HG02571 (cell line): Measurements from ENCODE around the gene DGKG.
A peak's percentile ranks its signal among the peaks of the same experiment; 100 is the strongest.

Experiments
- ATAC-seq: cut with Tn5 transposase; IDR thresholded peaks from one replicate; pipeline ENCODE4 v1.9.1; 2021; ENCODE audit warnings: mild to moderate bottlenecking, moderate library complexity; ENCODE audit not compliant: unreplicated experiment

Gene DGKG

DNA sequence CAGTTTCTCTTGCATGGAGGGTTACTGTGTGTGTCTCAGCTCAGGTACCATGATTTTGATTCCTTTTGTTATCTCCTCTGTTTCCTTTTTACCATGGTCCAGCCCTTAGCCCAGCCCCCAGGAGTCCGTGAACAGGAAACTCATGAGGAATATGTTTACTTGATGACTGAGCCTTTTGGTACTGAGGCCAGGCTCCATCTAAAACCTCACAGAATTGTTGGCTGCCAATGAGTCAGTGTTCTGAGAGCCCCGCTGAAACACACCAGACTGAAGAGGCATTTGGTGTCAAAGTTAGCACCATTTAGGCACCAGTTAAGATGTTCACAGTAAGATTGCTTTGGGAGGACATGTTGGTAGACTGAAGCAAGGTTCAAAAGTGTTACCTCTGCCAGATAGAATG is 80.9 kb downstream of the DGKG start:
- no peak for ATAC-seq

DNA sequence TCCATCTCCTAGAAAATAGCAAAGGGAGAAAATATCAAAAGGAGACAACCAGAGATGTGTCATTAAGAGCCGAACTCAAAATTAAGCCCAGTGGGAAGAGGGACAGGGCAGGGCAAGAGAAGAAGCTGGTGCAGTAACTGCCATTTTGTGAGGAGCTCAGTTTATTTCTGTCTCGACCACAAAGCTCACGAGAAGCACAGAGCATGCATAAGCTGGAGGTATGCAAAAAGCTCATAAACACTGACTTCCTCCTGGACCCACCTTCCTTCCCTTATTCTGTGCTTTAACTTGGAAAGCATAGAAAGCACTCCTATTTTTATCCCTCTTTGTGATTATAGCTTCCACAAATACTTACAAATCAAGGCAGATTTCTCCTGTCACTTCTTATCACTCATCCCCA is 81.3 kb downstream of the DGKG start:
- ATAC-seq, result no peak

DNA sequence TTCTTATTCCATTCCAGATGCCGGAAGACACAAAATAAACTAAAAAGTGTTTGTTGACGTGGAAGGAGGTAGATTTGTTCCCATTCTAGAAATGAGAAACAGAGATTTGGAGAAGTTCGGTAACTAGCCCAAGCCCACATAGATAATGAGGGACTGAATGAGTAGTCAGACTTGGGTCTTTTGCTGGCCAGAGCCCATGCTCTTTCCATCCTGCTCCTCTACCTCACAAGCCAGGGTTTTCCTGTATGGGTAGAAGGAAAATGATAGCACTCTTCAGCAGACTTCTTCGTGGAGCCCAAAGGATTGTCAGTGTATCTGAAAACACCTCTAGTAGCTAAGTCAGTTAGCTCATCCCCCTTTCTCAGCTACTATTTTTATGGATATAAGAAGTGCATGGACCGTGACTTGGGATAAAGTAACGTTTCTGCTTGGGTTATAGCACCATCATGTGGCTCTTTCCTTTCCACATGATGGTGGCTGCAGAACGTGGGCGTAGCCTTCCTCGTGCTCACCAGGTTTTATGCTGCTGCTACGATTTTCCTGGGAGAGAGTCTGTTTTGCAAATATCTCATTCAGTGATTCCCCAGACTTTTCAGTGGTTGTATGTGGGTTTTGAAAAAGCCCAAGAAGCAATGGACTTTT is 84.6 kb downstream of the DGKG start:
- no peak for ATAC-seq

DNA sequence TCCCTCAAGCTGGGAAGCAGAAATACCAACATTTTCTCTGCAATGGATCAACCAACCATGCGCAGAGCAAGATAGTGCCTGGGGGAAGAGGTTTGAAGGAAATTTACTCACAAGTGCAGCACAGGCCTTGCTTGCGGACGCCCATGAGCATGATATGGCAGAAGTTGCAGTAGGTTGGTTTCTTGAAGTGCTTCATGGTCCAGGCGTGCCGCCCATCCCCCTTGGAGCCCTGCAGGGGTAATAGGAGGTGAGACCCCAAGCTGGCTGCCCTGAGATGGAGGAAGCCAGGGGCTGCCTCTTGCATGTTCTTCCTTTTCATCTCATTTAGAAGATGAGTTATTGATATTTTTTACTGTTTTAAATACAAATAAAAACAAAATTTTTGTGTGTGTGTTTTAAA is 86.6 kb downstream of the DGKG start:
- ATAC-seq, result no peak

DNA sequence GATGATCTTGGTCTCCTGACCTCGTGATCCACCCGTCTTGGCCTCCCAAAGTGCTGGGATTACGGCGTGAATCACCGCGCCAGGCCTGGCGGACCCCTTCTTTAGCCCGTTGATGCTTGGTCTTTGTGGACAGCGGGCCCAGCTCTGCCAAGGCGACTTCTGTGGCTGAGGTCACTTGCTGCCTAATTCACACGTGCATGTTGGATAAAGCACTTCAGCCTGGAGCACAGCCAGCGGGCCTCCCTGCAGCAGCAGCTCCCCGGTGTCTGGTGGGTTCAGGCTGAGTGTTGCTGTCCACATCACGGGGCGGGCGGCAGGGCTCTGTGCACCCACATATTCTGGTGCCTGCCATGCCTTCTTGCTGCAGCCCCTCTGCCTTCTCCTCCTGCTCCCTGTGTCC is 88.4 kb downstream of the DGKG start:
- ATAC-seq, result no peak

DNA sequence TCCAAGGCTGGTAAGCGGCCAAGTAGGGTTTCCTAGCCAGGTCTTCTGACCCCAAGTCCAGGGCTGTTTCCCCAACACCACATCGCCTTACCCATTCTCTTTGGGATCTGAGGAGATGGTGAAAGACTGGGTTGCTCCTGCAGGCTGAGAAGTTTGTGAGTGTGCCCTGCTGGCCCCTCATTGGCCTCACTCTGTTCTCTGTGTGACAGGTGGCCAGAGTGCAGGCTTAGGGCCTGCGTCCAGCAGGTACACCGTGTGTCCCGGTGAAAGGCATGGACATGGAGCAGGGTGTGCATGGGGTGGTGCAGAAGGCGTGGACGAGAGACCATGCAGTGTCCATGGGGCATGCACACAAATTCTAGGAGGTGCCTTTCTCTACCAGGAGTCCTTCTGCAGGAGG is 91.3 kb downstream of the DGKG start:
- ATAC-seq, result no peak

DNA sequence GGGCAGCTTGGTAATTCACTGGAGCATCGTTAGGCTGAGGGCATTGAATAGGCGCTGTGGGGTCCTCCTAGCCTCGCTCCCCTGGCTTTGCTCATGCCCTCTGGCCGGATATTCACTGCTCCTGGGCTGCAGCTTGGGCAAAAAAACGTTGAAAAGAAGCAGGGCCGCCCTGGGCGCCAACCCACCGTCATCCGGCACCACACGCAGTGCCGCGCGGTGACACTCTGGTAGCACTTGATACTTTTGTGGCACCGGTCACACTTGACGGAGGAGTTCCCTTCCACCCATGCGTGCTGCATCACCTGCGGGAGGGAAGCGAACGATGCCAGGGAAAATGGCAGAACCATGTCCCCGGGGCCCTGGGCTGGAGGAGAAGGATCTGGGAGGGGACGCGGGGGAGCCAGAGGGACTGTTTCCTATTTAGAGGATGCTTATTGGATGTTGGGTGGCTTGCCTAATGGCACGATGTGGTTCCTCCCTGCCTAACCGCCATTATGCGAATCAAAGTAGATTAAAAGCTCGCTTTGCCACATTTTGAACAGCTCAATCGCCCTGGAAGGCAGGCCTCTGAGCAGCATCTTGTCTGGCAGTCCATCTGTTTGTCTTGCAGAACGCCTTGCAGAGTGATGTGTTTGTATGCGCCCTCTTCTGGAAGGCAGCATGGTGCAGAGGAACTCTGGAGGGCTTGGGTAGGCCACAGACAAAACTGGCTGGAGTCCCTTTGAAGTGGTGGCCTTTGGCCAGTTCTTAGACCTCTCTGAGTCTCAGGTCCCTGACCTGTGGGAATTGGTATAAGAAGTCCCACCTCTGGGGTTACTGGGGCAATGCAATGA is 93.2 kb downstream of the DGKG start:
- ATAC-seq, result no peak

DNA sequence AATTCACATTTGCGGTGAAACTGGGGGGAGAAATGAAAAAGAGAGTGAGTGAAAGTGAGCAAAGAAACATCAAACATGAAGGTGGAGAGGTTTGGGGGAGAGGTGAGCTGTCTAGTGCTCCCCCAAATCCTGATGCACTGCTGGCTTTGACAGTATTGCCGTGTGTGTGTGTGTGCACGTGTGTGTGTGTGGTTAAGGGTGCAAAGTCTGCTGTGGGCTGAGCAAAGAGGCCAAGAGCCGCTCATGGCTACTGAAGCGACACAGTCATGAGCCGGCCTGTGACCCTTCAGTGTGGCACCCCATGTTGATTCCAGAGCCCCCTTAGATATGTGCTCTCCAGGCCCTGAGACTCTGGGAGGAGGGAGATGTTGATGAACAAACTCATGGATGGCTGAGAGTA is 94.3 kb downstream of the DGKG start:
- no peak for ATAC-seq

DNA sequence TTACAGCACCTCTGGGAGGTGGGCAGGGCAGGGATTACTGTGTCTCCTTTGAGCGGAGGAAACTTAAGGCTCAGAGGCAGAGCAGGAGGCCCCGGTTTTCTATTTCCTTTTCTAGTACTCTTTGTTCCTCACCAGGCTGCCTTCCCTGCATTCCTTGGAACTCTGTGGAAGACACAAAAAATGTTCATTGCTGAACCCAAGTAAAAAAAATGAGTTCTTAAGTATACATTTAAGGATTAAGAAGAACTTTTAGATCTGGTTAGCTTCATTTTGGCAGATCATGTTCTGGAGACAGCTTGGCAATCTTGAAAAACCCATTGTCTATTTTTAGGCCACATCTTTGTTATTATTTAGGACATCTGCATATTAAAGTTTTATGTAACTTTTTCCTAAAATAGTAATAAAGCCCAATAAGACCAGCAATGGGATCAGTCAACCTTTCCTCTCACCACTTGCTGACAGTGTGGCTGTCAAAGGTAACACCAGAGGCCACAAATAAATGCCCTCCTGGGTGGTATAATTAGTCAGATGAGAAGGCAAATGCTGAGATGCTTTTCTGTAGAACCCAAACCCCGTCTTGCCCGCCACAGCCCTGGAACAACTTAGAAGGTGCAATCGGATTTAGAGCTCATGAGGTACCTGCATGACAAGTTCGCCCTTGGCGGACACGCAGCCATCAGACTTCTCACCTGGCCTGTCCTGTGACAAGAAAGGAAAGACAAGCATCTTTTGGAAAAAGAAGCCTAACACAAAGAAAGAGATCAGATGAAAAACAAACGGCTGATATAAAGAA is 97.2 kb downstream of the DGKG start:
- ATAC-seq, result no peak

DNA sequence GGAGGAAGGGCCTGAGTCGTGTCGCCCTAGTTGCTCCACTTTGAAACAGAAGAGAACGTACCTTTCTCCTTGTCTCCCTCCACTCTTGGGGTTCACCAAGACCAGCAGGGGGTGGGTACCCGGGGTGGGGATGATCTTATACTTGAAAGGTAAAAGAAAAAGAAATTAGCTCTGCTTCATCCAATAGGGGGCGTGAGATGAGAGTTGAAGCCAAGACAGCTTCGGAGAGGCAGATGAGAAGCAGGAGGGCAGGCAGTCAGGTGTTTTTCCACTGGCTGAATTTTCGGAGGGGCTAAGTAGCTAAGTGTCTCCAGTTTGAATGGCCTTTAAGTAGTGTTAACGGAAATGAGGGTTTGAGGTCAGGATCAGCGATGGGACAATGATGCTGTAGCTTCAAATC is 100.4 kb downstream of the DGKG start:
- ATAC-seq, result no peak

DNA sequence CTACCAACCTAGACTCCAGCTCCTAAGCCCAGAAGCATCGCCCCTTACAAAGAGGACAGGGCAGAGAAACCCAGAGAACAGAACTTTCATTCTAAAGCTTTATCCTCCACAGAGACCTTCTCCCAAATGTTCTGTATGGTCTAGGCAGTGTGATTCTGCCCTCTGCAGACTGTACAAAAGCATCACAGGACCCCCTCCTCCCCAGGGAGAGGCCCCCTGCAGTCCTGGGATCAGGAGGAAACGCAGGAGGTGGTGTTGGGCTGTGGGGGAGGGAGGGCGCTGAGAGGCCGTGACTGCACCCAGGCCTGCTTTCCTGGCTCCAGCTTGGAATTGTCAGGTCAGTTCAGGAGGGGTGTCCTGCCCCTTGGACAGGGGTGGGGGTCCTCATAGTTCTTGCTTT is 101.3 kb downstream of the DGKG start:
- no peak for ATAC-seq

DNA sequence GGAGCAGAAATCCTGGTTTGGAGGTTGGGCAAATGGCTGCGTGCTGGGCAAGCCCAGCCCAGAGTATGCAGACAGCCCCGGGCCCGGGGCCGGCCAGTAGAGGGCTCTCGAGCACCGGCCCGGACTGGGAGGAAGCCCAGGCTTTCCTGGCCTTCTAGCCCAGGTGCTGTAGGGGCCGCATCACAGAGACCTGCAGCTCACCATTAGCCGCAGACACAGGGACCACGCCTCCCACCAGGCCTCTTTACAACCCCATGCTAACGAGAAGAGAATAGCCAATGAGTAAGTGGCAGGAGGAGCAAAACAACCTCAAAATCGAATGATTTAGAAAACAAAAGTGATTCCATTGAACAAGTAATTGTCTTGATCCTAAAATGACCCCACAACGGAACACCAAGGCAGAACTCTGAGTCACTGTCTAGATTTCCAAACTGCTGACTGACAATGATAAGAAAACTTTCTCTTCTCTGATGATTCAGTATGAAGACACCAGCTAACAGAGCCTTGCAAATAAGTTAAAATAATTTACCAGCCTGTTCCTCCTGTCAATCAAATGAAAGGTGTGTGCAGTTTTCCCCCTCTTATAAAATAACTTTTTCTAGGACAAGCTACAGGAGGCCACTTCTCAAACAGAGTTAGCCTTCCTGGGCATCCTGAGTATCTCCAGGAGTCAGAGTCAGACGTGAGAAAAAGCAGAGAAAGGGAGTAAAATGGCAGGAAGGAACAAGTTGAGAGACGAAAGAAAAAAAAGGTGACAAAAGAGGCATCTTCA is 102.2 kb downstream of the DGKG start:
- peak; percentile 57 for ATAC-seq

DNA sequence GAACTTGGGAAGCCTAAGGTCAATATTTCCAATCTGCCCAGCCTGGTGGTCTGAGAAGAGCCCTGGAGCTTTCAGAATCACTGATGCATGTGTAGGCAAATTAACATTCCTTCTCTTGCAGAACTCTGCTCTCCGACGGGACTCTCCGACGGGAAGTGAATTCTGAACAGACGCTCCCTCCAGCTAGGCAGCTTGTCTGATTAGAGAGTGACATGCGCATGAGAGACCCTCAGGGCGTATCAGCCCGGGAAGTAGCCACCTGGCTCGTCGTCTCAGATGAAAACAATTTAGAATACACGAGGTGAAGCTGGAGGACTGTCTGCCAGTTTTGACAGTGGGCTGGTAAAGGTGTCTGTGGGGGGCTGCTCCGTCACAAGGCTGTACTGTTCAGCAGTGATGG is 103.1 kb downstream of the DGKG start:
- ATAC-seq, result no peak

DNA sequence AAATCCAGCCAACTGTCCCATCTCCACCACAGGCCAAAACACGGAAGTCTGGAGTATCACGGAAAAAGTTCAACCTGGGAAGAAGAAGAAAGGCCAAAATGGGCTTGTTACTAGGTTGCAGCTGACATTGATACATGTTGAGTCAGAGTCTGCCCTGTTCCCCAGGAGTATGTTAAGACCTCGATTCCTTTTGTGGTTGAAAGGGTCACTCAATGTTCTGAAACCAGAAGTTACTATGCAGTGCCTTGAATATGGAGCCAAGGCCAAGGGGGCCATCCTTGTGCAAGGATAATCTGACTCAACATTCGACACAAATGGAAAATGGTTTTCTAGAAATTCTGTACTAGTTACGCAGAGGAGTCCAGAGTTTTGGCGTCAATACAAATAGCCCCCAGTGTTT is 104.2 kb downstream of the DGKG start:
- ATAC-seq, result no peak

DNA sequence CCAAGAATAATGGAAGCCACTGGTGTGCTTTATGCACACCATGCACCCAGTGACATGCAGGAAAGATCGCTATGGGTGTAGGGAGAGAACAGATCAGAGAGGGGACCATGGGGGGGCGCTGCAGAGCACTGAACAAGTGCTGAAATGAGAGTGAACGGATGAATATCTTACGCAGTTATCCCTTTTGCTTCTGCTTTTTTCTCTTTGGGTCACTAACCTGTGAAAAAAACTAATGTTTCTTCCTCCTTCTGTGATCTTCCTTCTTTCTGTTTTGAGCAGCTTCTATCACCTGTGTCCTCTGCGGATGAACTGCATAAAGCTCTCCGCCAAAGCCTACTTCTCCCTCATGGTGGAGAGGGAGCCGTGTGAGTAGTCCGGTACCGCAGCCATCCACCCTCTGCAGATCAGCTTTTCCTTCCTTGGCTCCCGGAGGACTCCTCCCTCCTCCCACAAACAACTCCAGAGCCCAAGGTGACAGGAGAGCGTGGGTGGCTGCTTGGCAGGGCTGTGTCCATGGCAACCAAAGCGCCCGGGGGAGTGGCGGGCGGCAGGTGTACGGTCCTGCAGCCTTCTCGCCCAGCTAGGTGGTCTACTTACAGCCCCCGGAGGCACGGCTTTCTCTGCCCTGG is 106.2 kb downstream of the DGKG start:
- ATAC-seq, result no peak

DNA sequence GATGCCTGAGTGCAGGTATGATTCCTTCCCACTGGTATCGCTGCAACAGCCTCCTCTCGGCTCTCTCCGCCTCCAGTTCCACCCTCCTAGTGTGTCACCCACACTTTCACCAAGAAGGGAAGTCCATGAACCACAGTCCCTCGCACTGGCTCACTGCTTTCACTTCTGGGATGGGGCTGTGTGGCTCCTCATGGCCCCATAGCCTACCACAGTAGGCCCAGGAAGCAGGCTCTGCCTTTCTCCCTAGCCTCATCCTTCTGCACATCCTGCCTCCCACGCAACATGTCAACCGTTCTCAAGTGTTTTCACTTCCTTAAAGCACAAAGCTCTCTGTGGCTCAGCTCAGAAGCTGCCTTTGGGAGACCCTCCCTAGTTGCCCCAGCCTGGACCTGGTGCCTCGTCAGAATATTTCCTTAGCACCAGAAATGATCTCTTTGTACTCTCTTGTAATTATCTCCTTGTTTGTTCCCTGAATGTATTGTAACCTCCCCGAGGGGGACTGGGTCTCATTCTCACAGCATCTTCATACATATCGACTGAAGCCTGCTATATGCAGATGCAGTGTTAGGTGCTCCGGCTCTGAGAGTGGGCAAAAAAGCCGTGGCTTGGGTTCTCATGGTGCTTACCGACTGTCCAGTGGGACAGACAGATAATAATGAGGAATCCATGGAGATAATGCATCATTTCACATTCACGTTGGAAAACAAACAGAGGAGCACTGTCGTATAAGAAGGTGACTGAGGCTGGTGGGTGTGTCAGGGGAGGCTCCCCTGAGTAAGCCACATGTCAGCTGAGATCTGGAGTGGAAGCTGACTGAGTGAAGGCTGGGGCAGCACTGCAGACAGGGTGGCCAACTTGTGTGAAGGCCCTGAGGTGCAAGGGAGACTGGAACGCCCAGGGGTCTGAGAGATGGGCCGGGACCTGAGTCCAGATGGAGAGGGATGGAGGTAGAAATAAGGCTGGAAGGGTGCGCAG is 107.1 kb downstream of the DGKG start:
- peak; percentile 66 for ATAC-seq

DNA sequence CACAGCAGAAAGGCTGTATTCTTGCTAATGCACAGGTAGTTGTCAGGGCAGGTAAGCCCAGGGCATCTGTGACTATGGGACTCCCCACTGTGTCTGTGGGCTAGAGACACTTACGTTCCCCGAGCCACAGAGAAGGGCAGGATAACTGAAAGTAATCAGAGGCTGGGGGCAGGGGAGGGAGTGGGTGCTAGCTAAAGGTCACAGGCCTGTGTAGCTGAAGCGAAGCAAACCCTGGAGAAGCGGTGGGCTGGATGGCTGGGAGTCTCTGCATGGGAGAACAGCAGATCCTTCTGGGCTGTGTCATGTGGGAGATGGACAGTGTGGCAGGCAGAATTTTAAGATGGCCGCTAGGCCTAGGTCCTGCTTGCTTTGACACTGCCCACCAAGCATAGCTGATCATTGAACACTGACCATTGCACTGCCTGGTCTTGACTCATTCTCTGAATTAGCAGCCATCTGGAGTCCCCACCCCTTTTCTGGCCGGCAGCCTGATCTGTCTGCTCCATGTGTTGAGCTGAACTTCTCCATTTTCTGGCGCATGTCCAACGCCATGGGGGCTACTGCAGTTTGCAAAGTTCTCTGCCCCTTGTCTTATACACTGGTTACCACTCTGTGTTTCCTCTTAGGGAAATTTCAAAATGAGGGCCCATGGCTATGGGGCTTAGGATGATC is 110.0 kb downstream of the DGKG start:
- ATAC-seq, result no peak

DNA sequence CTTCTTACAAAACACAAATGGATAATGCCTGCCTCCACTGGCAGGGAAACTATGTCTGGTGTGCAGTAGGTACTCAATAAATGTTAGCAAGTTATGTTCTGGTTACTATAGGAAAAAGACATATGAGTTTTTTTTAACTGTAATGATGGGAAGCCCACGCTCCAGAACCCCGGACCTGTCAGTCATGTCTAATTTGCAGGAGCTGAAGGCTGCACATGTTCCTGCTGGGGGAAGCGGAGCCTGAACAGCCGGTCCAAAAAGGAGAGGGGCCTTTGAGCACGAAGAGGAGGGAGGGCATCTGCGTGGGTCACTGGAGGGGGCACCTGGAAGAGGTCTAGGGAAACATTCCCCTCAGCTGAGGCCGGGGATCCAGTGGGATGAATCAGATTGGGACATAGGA is 113.2 kb downstream of the DGKG start:
- ATAC-seq, result no peak
